IMR-90 (cell line): ENCODE data around the gene GZMM. TPM values are rescaled to one million over a fixed set of nuclear protein-coding genes. Genes with fewer than 3 reads are reported as not detected.
A peak's percentile ranks its signal among the peaks of the same experiment; 100 is the strongest.

Experiments
- ATAC-seq: fragments of 200-7000 bp; cut with Tn5 transposase; 2 replicates; pipeline ENCODE4 v1.9.1; 2020; ENCODE audit warnings: low read depth, mild to moderate bottlenecking, moderate library complexity
- BruUV-seq: library from RNA; stranded (reverse); fragments of 400-500 nt; replicated peaks from 2 replicates; lab custom pipeline; 2021; lab: Mats Ljungman, UMichigan
- CTCF ChIA-PET: fragments of 300-600 bp; formaldehyde crosslinking; extraction: SDS; loops from one replicate; lab custom pipeline; 2021; ENCODE audit warnings: antibody characterized with exemption; lab: Yijun Ruan, JAX
- POLR2A ChIA-PET: fragments of 300-600 bp; sonication (Branson Sonifier 250); formaldehyde crosslinking; loops from one replicate; lab custom pipeline; 2022; ENCODE audit warnings: antibody characterized with exemption; ENCODE audit not compliant: unreplicated experiment; lab: Charles Lee
- DNase-seq: peaks from one replicate; pipeline ENCODE4 v3.0.0; 2013
- H2AFZ ChIP-seq: replicated peaks from 2 replicates; pipeline ENCODE3; 2013; ENCODE audit warnings: low read length, mild to moderate bottlenecking; ENCODE audit not compliant: poor library complexity
- H2AK5ac ChIP-seq: 2 replicates; pipeline ENCODE4 v1.6.1; 2013; ENCODE audit warnings: low read depth, low read length, inconsistent platforms
- H2AK9ac ChIP-seq: replicated peaks from 2 replicates; pipeline ENCODE3; 2013; ENCODE audit warnings: mild to moderate bottlenecking, low read depth, low read length, moderate library complexity; ENCODE audit not compliant: poor library complexity
- H2BK120ac ChIP-seq: 2 replicates; pipeline ENCODE4 v1.6.1; 2013; ENCODE audit warnings: low read depth, low read length, inconsistent platforms
- H2BK15ac ChIP-seq: 3 replicates; pipeline ENCODE4 v1.6.1; 2013; ENCODE audit warnings: low read depth, low read length, inconsistent platforms
- H2BK20ac ChIP-seq: 2 replicates; pipeline ENCODE4 v1.6.1; 2013; ENCODE audit warnings: low read depth, mild to moderate bottlenecking, inconsistent platforms, low read length, moderate library complexity
- H2BK5ac ChIP-seq: 2 replicates; pipeline ENCODE4 v1.6.1; 2013; ENCODE audit warnings: mild to moderate bottlenecking, low read depth, low read length, inconsistent platforms; ENCODE audit not compliant: poor library complexity, severe bottlenecking
- H3K14ac ChIP-seq: replicated peaks from 2 replicates; pipeline ENCODE4 v1.6.1; 2013; ENCODE audit warnings: low read depth, low read length, inconsistent platforms
- H3K18ac ChIP-seq: 2 replicates; pipeline ENCODE4 v1.6.1; 2013; ENCODE audit warnings: low read depth, low read length, control low read depth
- H3K23ac ChIP-seq: 2 replicates; pipeline ENCODE4 v1.6.1; 2013; ENCODE audit warnings: low read depth, low read length, inconsistent platforms
- H3K27ac ChIP-seq: 2 replicates; pipeline ENCODE4 v1.5.1; 2013; ENCODE audit warnings: mild to moderate bottlenecking, control low read depth, low read length; ENCODE audit not compliant: insufficient read depth
- H3K27me3 ChIP-seq: 2 replicates; pipeline ENCODE4 v1.6.1; 2013; ENCODE audit warnings: low read length; ENCODE audit not compliant: control insufficient read depth, insufficient read depth
- H3K36me3 ChIP-seq: 2 replicates; pipeline ENCODE4 v1.6.1; 2013; ENCODE audit warnings: low read length, mixed read lengths; ENCODE audit not compliant: control insufficient read depth, insufficient read depth
- H3K4ac ChIP-seq: 2 replicates; pipeline ENCODE4 v1.6.1; 2013; ENCODE audit warnings: low read depth, low read length, inconsistent platforms
- H3K4me1 ChIP-seq: 2 replicates; pipeline ENCODE4 v1.6.1; 2013; ENCODE audit warnings: low read length, mixed read lengths; ENCODE audit not compliant: control insufficient read depth, insufficient read depth
- H3K4me2 ChIP-seq: 2 replicates; pipeline ENCODE4 v1.6.1; 2013; ENCODE audit warnings: low read depth, mild to moderate bottlenecking, control low read depth, low read length, moderate library complexity
- H3K4me3 ChIP-seq: 2 replicates; pipeline ENCODE4 v1.5.1; 2013; ENCODE audit warnings: low read depth, mild to moderate bottlenecking, control low read depth, low read length, moderate library complexity; ENCODE audit not compliant: insufficient read depth
- H3K56ac ChIP-seq: 2 replicates; pipeline ENCODE4 v1.6.1; 2013; ENCODE audit warnings: low read length, inconsistent platforms; ENCODE audit not compliant: insufficient read depth; ENCODE audit errors: extremely low read depth
- H3K79me1 ChIP-seq, 2 experiments: 2 replicates each; pipeline ENCODE4 v1.6.1; 2013; ENCODE audit warnings: low read length in 2 of 2, inconsistent platforms in 1 of 2, low read depth in 1 of 2
- H3K9ac ChIP-seq: 2 replicates; pipeline ENCODE4 v1.6.1; 2013; ENCODE audit warnings: low read depth, low read length, control low read depth
- H3K9me1 ChIP-seq: 2 replicates; pipeline ENCODE4 v1.6.1; 2013; ENCODE audit warnings: low read length, inconsistent platforms; ENCODE audit not compliant: insufficient read depth
- H3K9me3 ChIP-seq: 2 replicates; pipeline ENCODE4 v1.6.1; 2013; ENCODE audit warnings: low read length; ENCODE audit not compliant: control insufficient read depth, insufficient read depth
- H4K20me1 ChIP-seq: 2 replicates; pipeline ENCODE4 v1.6.1; 2013; ENCODE audit warnings: low read length, inconsistent platforms; ENCODE audit not compliant: insufficient read depth
- H4K5ac ChIP-seq: 2 replicates; pipeline ENCODE4 v1.6.1; 2013; ENCODE audit warnings: mild to moderate bottlenecking, low read depth, low read length, control low read depth
- H4K8ac ChIP-seq, 2 experiments: 2 replicates each; pipeline ENCODE4 v1.6.1; 2013; ENCODE audit warnings: low read depth in 2 of 2, low read length in 2 of 2, control low read depth in 1 of 2, inconsistent platforms in 1 of 2
- H4K91ac ChIP-seq: 2 replicates; pipeline ENCODE4 v1.6.1; 2013; ENCODE audit warnings: low read depth, low read length, inconsistent platforms; ENCODE audit not compliant: insufficient read depth
- CHD1 ChIP-seq: IDR thresholded peaks from 2 replicates; pipeline ENCODE4 v1.6.1; 2012; ENCODE audit warnings: low read depth, low read length, improper control_type of control experiment
- CTCF ChIP-seq: conservative IDR thresholded peaks from 2 replicates; pipeline ENCODE4 v1.5.1; 2012; ENCODE audit warnings: mild to moderate bottlenecking, low read depth, low read length, improper control_type of control experiment
- ELK1 ChIP-seq: fragments of 150-350 bp; IDR thresholded peaks from 2 replicates; pipeline ENCODE4 v1.6.1; 2016; ENCODE audit warnings: low read depth, mild to moderate bottlenecking, low read length, moderate library complexity, borderline replicate concordance
- MAFK ChIP-seq: IDR thresholded peaks from 2 replicates; pipeline ENCODE4 v1.6.1; 2012; ENCODE audit warnings: low read depth, low read length, improper control_type of control experiment
- RCOR1 ChIP-seq: IDR thresholded peaks from 2 replicates; pipeline ENCODE4 v1.6.1; 2012; ENCODE audit warnings: mild to moderate bottlenecking, low read length, improper control_type of control experiment; ENCODE audit not compliant: insufficient replicate concordance
- RFX5 ChIP-seq: IDR thresholded peaks from 2 replicates; pipeline ENCODE4 v1.8.0; 2012; ENCODE audit warnings: low read depth, mild to moderate bottlenecking, low read length, moderate library complexity
- SMC3 ChIP-seq: fragments of 150-350 bp; IDR thresholded peaks from 2 replicates; pipeline ENCODE4 v1.6.1; 2016; ENCODE audit warnings: low read depth, mild to moderate bottlenecking, antibody characterized with exemption, low read length, moderate library complexity
- USF2 ChIP-seq: fragments of 150-350 bp; IDR thresholded peaks from 2 replicates; pipeline ENCODE4 v1.6.1; 2017; ENCODE audit warnings: mild to moderate bottlenecking, antibody characterized with exemption, low read length, low read depth
- WGBS, 2 experiments: methylation state at CpG; one replicate each; pipeline versions ENCODE4 v1.1.5 to v1.1.7; 2013; ENCODE audit warnings: missing lambda C conversion rate in 2 of 2; ENCODE audit not compliant: insufficient read length in 1 of 2; ENCODE audit errors: extremely low coverage in 2 of 2; 5-methylcytosine and 5-hydroxymethylcytosine counted together
- dilution Hi-C: fragments of 300-500 bp; cut with HindIII; formaldehyde crosslinking; loops from one replicate; pipeline ENCODE4 v1.14.3; 2018; ENCODE audit warnings: low sequenced_read_pairs; ENCODE audit not compliant: unreplicated experiment
- in situ Hi-C: fragments of 300-500 bp; cut with MboI; formaldehyde crosslinking; loops from 3 replicates; pipeline ENCODE4 v1.14.3; 2019; ENCODE audit warnings: low sequenced_read_pairs, inconsistent platforms, mixed read lengths
- intact Hi-C: fragments of 100-400 bp; cut with micrococcal nuclease; formaldehyde crosslinking; loops from 2 replicates; pipeline ENCODE4 v1.10.0; 2022
- polyA plus RNA-seq, 3 experiments: library from polyadenylated mRNA; depleted of rRNA; stranded (reverse); fragments of >200 nt; gene quantifications; 2 replicates each; pipeline ENCODE4 v1.2.3, GENCODE V29; 2012; ENCODE audit warnings: low replicate concordance in 1 of 3
- total RNA-seq: library from RNA; depleted of rRNA; stranded (reverse); fragments of >200 nt; gene quantifications from 2 replicates; pipeline ENCODE4 v1.2.3, GENCODE V29; 2012

Gene GZMM
- total and polyA plus RNA-seq, 2 of the 4 experiments (the other 2 are of a cell fraction): 0.24 TPM; not detected in 1

- Histone ChIP-seq H3K4me1 (peaks cover 12% of the 10 kb centered on the region), H2AK5ac (peak overlapping the region; percentile 92; the same call in 1 of the 2 replicates), H4K20me1 (0 out of 2 replicates have a peak, but pooled peaks cover under 1% of the 10 kb centered on the region), H2AK9ac (peak overlapping the region; percentile 87), H3K79me1 (peaks cover 0 to 27% of the 10 kb centered on the region in 2 experiments; a peak in 2 of 4 replicates), H3K4me2 (peak overlapping the region; percentile 96), H3K9me3 (no peaks in the 10 kb centered on the region), H2BK120ac (no peak overlapping the region), H2BK15ac (no peak overlapping the region), H3K18ac (no peak overlapping the region), H3K36me3 (peaks cover 2% of the 10 kb centered on the region; the same call in 1 of the 2 replicates), H3K9ac (peak overlapping the region; percentile 48), H2AFZ (peak overlapping the region; percentile 99), H4K5ac (no peak overlapping the region), H4K91ac (no peak overlapping the region), H2BK5ac (no peak overlapping the region), H3K4me3 (peak overlapping the region; percentile 65), H3K4ac (no peak overlapping the region), H3K9me1 (peaks cover 3% of the 10 kb centered on the region; the same call in 1 of the 2 replicates), H3K14ac (no peak overlapping the region), H3K56ac (no peak overlapping the region), H3K27me3 (no peaks in the 10 kb centered on the region), H2BK20ac (no peak overlapping the region), H3K27ac (no peak overlapping the region), H4K8ac (peak overlapping the region in 1 of 2 experiments; percentile 18; a peak in 1 of 4 replicates), H3K23ac (no peak overlapping the region)
- CTCF ChIA-PET: no interaction called here
- WGBS, 2 experiments: 56% methylated on average over 23 of the region's 32 CpGs; no CpG with 5 or more reads in 1 of the 2 experiments
- dilution Hi-C loops: no loop called here
- DNase-seq (no peak), ATAC-seq (no peak)
- intact Hi-C loops: loop anchor here (5.0 kb wide), 1 partner anchor 126 kb away; no protein-coding TSS in a partner anchor
- POLR2A ChIA-PET: no interaction called here
- TF ChIP-seq MAFK (no peak), CTCF (no peak), RFX5 (no peak), CHD1 (no peak), ELK1 (no peak), USF2 (no peak), RCOR1 (no peak), SMC3 (no peak)
- in situ Hi-C loops: no loop called here
- no TSS peak for BruUV-seq
Observed at GRCh38 chr19:508204-509150, 35.4 kb upstream of the GZMM start.
